GM20000 (cell line): ENCODE results near the gene ACY1.
"Not testable (repeated sequence)": the region's sequence is repeated elsewhere in the genome, so short reads cannot be mapped to it uniquely, and the experiment has no call there.

Experiments
- DNase-seq: peaks from one replicate; pipeline ENCODE4 v3.0.0; 2012; ENCODE audit warnings: low spot score
- TF ChIP-seq, protein P1 (sequence below): IDR thresholded peaks from 2 replicates; pipeline ENCODE4 v1.5.1; 2012; ENCODE audit warnings: mild to moderate bottlenecking, control low read depth; ENCODE audit errors: extremely low read depth, missing control alignments

ACY1 gene

DNA sequence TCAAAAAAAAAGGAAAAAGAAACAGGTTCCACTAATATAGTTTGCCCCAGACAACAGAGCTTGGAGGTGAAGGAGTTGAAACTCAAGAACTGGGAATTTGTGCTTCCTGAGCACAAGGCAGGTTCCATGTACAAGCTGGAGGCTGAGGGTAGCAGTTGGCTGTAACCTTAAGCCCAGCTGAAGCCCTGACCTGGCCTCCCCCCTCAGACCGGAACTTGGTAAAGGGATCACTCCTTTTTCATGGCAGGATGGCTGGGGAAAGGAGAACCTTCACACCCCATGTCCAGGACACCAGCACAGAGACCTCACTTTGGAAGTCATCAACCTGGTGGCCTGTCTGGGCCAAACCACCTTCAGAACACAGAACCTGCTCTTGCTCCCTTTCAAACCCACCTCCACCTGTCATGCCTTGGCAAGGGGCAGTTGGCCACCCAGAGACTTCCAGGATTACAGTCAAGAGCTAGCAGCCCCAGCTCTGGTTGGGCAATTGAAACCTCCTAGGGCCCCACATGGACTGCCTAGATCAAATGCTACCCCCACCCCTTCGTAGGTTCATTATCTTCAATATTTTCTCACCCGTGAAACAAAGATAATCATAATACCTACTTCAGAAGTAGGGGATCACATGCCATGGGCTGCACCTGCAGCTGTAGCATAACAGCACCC, 8.8 kb downstream of the ACY1 start:
- TF ChIP-seq, protein P1, sequence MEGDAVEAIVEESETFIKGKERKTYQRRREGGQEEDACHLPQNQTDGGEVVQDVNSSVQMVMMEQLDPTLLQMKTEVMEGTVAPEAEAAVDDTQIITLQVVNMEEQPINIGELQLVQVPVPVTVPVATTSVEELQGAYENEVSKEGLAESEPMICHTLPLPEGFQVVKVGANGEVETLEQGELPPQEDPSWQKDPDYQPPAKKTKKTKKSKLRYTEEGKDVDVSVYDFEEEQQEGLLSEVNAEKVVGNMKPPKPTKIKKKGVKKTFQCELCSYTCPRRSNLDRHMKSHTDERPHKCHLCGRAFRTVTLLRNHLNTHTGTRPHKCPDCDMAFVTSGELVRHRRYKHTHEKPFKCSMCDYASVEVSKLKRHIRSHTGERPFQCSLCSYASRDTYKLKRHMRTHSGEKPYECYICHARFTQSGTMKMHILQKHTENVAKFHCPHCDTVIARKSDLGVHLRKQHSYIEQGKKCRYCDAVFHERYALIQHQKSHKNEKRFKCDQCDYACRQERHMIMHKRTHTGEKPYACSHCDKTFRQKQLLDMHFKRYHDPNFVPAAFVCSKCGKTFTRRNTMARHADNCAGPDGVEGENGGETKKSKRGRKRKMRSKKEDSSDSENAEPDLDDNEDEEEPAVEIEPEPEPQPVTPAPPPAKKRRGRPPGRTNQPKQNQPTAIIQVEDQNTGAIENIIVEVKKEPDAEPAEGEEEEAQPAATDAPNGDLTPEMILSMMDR: no peak
- DNase-seq: no peak

DNA sequence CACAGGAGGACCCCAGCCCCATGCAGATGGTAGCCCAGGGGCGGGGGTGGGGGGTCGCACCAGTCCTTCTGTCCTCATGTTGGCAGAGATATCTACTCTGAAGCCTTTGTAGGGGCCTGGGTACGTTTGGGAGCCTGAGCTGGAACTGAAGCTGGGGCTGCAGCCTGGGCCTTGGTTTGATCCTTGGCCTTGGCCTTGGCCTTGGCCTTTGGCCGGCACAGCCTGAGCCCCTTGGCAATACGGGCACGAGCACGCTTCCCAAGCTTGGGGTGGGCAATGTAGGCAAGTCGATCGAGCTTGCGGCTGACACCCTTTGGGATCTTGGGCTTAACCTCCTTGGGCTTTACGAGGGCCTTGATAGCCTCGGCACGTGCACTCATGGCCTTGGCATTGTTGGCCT, 10.3 kb downstream of the ACY1 start:
- DNase-seq: not testable (repeated sequence)

DNA sequence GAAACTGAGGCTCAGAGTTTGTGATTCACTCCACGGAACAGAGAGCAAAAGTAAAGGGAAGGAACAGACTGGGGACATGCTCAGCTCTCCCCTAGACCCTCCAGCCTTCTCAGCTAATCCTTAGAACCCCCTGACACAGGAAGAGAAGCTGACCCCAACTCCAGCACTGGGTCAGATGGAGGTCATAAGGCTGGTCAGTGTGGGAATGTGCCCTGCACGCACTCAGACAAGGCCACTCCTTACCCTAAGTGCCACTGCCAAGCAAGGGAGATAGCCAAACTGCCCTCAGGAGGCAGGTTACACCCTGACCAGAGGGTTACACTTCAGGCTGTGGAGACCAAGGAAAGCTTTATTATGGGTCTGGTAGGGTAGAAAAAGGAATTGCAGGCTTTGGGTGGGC, 11.2 kb downstream of the ACY1 start:
- DNase-seq: no peak
- TF ChIP-seq, protein P1: no peak

DNA sequence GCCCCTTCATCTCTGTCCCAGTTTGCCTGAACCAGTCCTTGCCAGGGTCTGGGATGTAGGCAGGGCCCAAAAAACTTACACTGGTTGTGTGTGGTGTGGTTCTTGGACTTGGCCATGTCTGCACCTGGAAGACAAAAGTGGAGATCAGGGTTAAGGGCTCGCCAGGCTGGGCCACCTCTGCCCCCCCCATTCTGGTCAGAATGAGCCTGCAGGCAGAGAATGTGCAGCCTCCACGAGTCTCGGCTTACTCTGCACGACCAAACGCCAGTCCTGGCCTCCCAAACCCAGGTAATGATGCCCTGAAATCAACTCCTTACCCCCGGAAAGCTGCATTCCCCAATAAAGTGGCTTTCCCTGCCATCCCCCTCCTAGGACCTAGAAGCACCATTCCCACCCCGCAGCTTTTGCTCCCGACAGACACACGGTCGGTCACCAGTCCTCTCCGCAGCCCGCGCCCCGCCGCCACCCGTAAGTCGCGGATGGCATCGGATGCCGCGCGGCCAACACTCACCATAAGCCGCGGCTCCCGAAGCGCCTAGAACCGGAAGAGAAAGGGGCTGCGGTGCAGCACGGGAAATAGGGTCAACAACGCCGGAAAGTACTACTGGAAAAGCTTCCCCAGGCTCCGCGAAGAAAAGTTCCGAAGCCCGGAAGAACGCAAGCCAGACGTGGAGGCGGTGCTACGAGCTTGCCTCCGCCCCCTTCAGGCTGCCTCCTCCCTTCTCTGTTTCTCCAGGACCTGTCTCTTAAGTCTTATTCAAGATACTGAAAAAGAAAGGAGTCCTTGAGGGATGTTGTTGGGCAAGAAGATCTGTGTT, 12.2 kb downstream of the ACY1 start, which contains the start of gene RPL29:
RPL29 (minus strand) TSS at position 550 of the 818 bp plus-strand sequence; CDS start at position 116, 434 bp downstream.
- peak; percentile 94 for DNase-seq
- TF ChIP-seq, protein P1: no peak

DNA sequence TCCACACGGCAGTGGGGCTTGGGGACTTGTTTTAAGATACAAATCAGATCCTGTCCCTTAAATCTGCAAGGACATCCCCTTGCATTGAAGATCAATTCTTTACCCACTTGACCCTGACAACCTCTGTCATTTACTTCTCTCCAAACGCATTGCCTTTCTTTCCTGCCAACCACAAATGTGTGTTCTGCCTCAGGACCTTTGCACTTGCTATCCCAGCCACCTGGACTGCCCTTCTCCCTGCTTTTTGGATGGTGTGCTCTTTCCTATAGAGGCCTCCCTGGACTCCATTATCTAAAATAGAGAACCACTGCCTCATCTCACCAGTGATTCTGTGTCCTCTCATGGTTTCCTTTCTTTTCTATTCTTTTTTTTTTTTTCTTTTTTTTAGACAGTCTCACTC, 13.8 kb downstream of the ACY1 start:
- no peak for DNase-seq
- TF ChIP-seq, protein P1: no peak

DNA sequence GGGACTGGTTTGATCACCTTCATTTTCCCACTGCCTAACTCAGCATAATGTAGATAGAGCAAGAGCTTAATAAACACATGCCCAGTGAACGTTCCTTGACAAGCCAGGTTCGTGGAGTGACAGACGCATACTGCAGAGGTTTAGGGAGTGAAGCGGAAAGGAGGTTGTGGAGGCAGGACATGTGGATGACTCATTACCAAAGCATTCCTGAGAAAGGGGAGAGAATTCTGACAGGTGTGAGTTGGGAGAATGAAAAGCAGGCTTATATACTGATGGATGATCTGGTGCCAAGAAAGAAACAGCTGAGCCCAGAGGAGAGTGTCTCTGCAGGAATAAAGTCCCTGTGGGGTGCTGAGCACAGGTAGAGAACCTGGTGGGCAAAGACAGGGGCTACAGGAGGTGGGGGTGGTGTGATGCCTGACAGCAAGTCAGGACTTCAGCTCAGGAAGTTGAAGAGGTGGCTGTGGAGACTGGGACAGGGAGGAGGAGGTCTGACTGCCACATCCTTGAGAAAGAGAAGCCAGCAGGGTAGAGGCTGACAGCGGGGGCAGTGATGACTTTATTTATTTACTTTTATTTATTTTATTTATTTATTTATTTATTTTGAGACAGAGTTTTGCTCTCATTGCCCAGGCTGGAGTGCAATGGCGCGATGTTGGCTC, 14.7 kb downstream of the ACY1 start:
- TF ChIP-seq, protein P1: no peak
- DNase-seq: no peak

DNA sequence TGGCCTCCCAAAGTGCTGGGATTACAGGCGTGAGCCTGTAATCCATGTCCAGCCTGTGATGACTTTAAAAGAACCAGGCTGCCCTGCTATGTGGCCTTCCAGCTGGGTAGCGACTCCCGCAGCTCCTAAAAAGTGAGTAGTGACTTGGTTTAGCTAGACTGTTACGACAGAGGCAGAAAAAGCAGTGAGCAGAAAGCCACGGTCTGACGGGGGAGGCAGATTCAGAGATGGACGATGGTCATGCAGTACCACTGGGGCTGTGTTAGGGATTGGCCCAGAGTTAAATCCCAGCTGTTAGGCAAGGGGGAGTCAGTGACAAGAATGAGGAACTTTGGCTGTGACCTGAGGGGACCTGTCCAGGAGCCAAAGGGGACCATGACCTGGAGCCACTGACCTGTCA, 15.4 kb downstream of the ACY1 start:
- TF ChIP-seq, protein P1: no peak
- DNase-seq: no peak
